ENCODE data around the gene TFPI. TPM values are rescaled to one million over a fixed set of nuclear protein-coding genes. Genes with fewer than 3 reads are reported as not detected.
"Not testable (repeated sequence)": the region's sequence is repeated elsewhere in the genome, so short reads cannot be mapped to it uniquely, and the experiment has no call there.

Gene TFPI
- total RNA-seq, 1 donor from 2014 or later = 325 TPM

GRCh38 chr2:187544371-187545080 lies 9.7 kb downstream of the TFPI start:
- no peak for DNase-seq (ENCODE audit: extremely low spot score, unreplicated experiment)
- no peaks in the 10 kb centered on the region for H3K27me3 Mint-ChIP-seq (ENCODE audit: unreplicated experiment)
- peak overlapping the region; percentile 38 for H3K4me3 Mint-ChIP-seq (ENCODE audit: unreplicated experiment)
- peaks cover 91% of the 10 kb centered on the region for H3K4me1 Mint-ChIP-seq (ENCODE audit: unreplicated experiment)
- H3K9me3 Mint-ChIP-seq (ENCODE audit: unreplicated experiment) = no peaks in the 10 kb centered on the region
- peak overlapping the region; percentile 90 for H3K27ac Mint-ChIP-seq (ENCODE audit: unreplicated experiment)
- no peak for TF ChIP-seq CTCF (IDR thresholded peaks at IDR 0.05)
- peaks cover 38% of the 10 kb centered on the region for H3K36me3 Mint-ChIP-seq (ENCODE audit: unreplicated experiment)

GRCh38 chr2:187543488-187543887 lies 10.7 kb downstream of the TFPI start:
- Mint-ChIP-seq H3K36me3 (ENCODE audit: unreplicated experiment) (peaks cover 39% of the 10 kb centered on the region), H3K9me3 (ENCODE audit: unreplicated experiment) (no peaks in the 10 kb centered on the region), H3K4me3 (ENCODE audit: unreplicated experiment) (no peak overlapping the region), H3K27me3 (ENCODE audit: unreplicated experiment) (no peaks in the 10 kb centered on the region), H3K27ac (ENCODE audit: unreplicated experiment) (peak overlapping the region; percentile 94), H3K4me1 (ENCODE audit: unreplicated experiment) (peaks cover 88% of the 10 kb centered on the region)
- DNase-seq (ENCODE audit: extremely low spot score, unreplicated experiment) = no peak
- TF ChIP-seq CTCF (IDR thresholded peaks at IDR 0.05) = no peak

- Mint-ChIP-seq H3K4me3 (ENCODE audit: unreplicated experiment) (peak overlapping the region; percentile 56), H3K36me3 (ENCODE audit: unreplicated experiment) (peaks cover 41% of the 10 kb centered on the region), H3K9me3 (ENCODE audit: unreplicated experiment) (no peaks in the 10 kb centered on the region), H3K4me1 (ENCODE audit: unreplicated experiment) (peaks cover 76% of the 10 kb centered on the region), H3K27ac (ENCODE audit: unreplicated experiment) (peak overlapping the region; percentile 94), H3K27me3 (ENCODE audit: unreplicated experiment) (no peaks in the 10 kb centered on the region)
- DNase-seq (ENCODE audit: extremely low spot score, unreplicated experiment) = no peak
- no peak for TF ChIP-seq CTCF (IDR thresholded peaks at IDR 0.05)
Measured at GRCh38 chr2:187542123-187542522, 12.1 kb downstream of the TFPI start.

GRCh38 chr2:187541086-187542085 lies 12.8 kb downstream of the TFPI start:
- H3K4me3 Mint-ChIP-seq (ENCODE audit: unreplicated experiment) = peak overlapping the region; percentile 56
- no peak for TF ChIP-seq CTCF (IDR thresholded peaks at IDR 0.05)
- H3K36me3 Mint-ChIP-seq (ENCODE audit: unreplicated experiment) = peaks cover 46% of the 10 kb centered on the region
- H3K27me3 Mint-ChIP-seq (ENCODE audit: unreplicated experiment) = no peaks in the 10 kb centered on the region
- peaks cover 74% of the 10 kb centered on the region for H3K4me1 Mint-ChIP-seq (ENCODE audit: unreplicated experiment)
- no peaks in the 10 kb centered on the region for H3K9me3 Mint-ChIP-seq (ENCODE audit: unreplicated experiment)
- DNase-seq (ENCODE audit: extremely low spot score, unreplicated experiment) = no peak
- peak overlapping the region; percentile 94 for H3K27ac Mint-ChIP-seq (ENCODE audit: unreplicated experiment)

- peaks cover 56% of the 10 kb centered on the region for H3K4me1 Mint-ChIP-seq (ENCODE audit: unreplicated experiment)
- DNase-seq (ENCODE audit: extremely low spot score, unreplicated experiment); H3K27me3 Mint-ChIP-seq (ENCODE audit: unreplicated experiment); H3K27ac Mint-ChIP-seq (ENCODE audit: unreplicated experiment); H3K4me3 Mint-ChIP-seq (ENCODE audit: unreplicated experiment): not testable (repeated sequence)
- peaks cover 61% of the 10 kb centered on the region for H3K36me3 Mint-ChIP-seq (ENCODE audit: unreplicated experiment)
- peaks cover 24% of the 10 kb centered on the region for H3K9me3 Mint-ChIP-seq (ENCODE audit: unreplicated experiment)
Measured at GRCh38 chr2:187538222-187538621, 16.0 kb downstream of the TFPI start.

- not testable (repeated sequence) for DNase-seq (ENCODE audit: extremely low spot score, unreplicated experiment); H3K27me3 Mint-ChIP-seq (ENCODE audit: unreplicated experiment); H3K4me3 Mint-ChIP-seq (ENCODE audit: unreplicated experiment); H3K27ac Mint-ChIP-seq (ENCODE audit: unreplicated experiment)
- H3K4me1 Mint-ChIP-seq (ENCODE audit: unreplicated experiment) = peaks cover 47% of the 10 kb centered on the region
- peaks cover 24% of the 10 kb centered on the region for H3K9me3 Mint-ChIP-seq (ENCODE audit: unreplicated experiment)
- H3K36me3 Mint-ChIP-seq (ENCODE audit: unreplicated experiment) = peaks cover 63% of the 10 kb centered on the region
Measured at GRCh38 chr2:187535381-187535780, 18.9 kb downstream of the TFPI start.

Data from osteocyte (in vitro differentiated cells).